ENCODE results near the gene AGBL1. TPM values are rescaled to one million over a fixed set of nuclear protein-coding genes. Genes with fewer than 3 reads are reported as not detected.
"Not testable (repeated sequence)": the region's sequence is repeated elsewhere in the genome, so short reads cannot be mapped to it uniquely, and the experiment has no call there.

The AGBL1 gene
- total RNA-seq, 1 experiment from 2014 or later: not detected

DNA sequence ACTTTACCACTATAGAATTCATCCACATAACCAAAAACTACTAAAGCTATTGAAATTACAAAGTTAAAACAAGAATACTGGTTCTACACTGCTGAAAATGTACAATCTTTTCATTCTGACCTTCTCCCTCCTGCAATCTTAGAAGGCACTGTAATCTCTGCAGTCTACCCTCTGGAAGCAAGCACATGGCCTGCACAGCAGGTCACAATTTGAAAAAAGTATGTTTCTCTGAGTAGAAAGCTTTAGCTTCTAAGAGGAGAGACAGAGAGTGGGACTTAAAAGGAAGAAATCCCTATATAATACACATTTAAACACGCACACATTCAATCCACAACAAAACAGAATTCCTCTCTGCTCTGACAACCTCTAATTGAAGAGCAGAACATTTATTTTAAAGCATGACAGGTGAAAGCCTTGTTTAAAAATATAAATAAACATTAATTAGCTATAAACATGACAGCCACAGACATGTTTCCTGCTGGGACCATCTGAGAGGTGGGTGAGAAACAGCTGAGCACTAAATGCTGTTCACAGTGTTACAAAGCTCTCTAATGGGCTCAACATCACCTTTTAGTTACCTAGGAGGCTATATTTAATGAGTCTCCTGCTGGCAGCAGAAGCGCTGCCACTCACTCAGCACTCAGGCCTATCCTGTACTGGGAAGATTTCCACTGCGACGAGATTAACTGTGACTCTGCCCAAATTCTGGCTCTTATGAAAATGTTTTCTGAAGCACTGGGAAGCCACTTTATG lies 447.4 kb downstream of the AGBL1 start:
- Mint-ChIP-seq H3K4me3 (ENCODE audit: unreplicated experiment) (no peak overlapping the region), H3K27ac (ENCODE audit: unreplicated experiment) (no peak overlapping the region), H3K27me3 (ENCODE audit: insufficient read depth, unreplicated experiment) (no peaks in the 10 kb centered on the region), H3K4me1 (ENCODE audit: low read depth, unreplicated experiment) (no peaks in the 10 kb centered on the region), H3K9me3 (ENCODE audit: unreplicated experiment) (no peaks in the 10 kb centered on the region), H3K36me3 (ENCODE audit: insufficient read depth, unreplicated experiment) (no peaks in the 10 kb centered on the region)
- no peaks in the 10 kb centered on the region for H3K36me3 ChIP-seq (ENCODE audit: control insufficient read depth, insufficient read depth, low read length)
- TF ChIP-seq, protein P1, sequence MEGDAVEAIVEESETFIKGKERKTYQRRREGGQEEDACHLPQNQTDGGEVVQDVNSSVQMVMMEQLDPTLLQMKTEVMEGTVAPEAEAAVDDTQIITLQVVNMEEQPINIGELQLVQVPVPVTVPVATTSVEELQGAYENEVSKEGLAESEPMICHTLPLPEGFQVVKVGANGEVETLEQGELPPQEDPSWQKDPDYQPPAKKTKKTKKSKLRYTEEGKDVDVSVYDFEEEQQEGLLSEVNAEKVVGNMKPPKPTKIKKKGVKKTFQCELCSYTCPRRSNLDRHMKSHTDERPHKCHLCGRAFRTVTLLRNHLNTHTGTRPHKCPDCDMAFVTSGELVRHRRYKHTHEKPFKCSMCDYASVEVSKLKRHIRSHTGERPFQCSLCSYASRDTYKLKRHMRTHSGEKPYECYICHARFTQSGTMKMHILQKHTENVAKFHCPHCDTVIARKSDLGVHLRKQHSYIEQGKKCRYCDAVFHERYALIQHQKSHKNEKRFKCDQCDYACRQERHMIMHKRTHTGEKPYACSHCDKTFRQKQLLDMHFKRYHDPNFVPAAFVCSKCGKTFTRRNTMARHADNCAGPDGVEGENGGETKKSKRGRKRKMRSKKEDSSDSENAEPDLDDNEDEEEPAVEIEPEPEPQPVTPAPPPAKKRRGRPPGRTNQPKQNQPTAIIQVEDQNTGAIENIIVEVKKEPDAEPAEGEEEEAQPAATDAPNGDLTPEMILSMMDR (IDR thresholded peaks at IDR 0.05; ENCODE audit: insufficient read depth in 1 of 2, low read depth in 1 of 2, low read length in 1 of 2, severe bottlenecking in 1 of 2, unreplicated experiment in 1 of 2): no peak
- H3K4me1 ChIP-seq: no peaks in the 10 kb centered on the region
- DNase-seq: no peak
- no peak overlapping the region for H3K4me3 ChIP-seq (ENCODE audit: low read depth, low read length)
- no TSS peak for BruUV-seq (replicated peaks)
- intact Hi-C loops (cut with micrococcal nuclease; ENCODE audit: unreplicated experiment): no loop called here
- no peaks in the 10 kb centered on the region for H3K27me3 ChIP-seq (replicated peaks; ENCODE audit: control insufficient read depth, insufficient read depth, low read length)
- H3K9me3 ChIP-seq: no peaks in the 10 kb centered on the region
- ChIA-PET POLR2A (no interaction called here), CTCF (no interaction called here)

DNA sequence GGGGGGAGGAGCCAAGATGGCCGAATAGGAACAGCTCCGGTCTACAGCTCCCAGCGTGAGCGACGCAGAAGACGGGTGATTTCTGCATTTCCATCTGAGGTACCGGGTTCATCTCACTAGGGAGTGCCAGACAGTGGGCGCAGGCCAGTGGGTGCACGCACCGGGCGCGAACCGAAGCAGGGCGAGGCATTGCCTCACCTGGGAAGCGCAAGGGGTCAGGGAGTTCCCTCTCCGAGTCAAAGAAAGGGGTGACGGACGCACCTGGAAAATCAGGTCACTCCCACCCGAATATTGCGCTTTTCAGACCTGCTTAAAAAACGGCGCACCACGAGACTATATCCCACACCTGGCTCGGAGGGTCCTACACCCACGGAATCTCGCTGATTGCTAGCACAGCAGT lies 448.4 kb downstream of the AGBL1 start:
- H3K9me3 Mint-ChIP-seq (ENCODE audit: unreplicated experiment); POLR2A ChIA-PET: not testable (repeated sequence)

DNA sequence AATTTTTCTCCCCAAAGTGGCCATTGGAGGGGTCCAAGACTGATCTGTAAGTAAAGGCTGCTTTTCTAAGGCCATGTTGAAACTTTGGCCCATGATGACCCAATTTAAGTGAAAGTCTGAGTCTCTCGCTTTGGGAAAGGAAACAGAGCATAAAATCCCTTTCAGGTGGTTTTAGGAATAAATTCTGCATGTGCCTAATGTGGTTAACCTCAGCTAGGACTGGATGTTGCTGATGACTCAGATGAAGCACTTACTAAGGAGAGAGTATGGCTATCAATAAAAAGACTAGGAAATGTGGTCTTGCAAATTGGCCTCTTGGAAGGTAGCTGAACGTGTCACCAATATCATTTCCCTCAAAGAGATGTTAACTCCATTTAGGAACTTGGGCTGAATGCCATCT lies 458.5 kb downstream of the AGBL1 start:
- Mint-ChIP-seq H3K27ac (ENCODE audit: unreplicated experiment) (no peak overlapping the region), H3K36me3 (ENCODE audit: insufficient read depth, unreplicated experiment) (no peaks in the 10 kb centered on the region), H3K27me3 (ENCODE audit: insufficient read depth, unreplicated experiment) (no peaks in the 10 kb centered on the region), H3K9me3 (ENCODE audit: unreplicated experiment) (no peaks in the 10 kb centered on the region), H3K4me1 (ENCODE audit: low read depth, unreplicated experiment) (no peaks in the 10 kb centered on the region), H3K4me3 (ENCODE audit: unreplicated experiment) (no peak overlapping the region)
- no peaks in the 10 kb centered on the region for H3K9me3 ChIP-seq
- H3K4me3 ChIP-seq (ENCODE audit: low read depth, low read length): no peak overlapping the region
- BruUV-seq (replicated peaks): no TSS peak
- H3K4me1 ChIP-seq: no peaks in the 10 kb centered on the region
- intact Hi-C loops (cut with micrococcal nuclease; ENCODE audit: unreplicated experiment): no loop called here
- H3K27me3 ChIP-seq (replicated peaks; ENCODE audit: control insufficient read depth, insufficient read depth, low read length): no peaks in the 10 kb centered on the region
- TF ChIP-seq, protein P1 (IDR thresholded peaks at IDR 0.05; ENCODE audit: insufficient read depth in 1 of 2, low read depth in 1 of 2, low read length in 1 of 2, severe bottlenecking in 1 of 2, unreplicated experiment in 1 of 2): no peak
- no peaks in the 10 kb centered on the region for H3K36me3 ChIP-seq (ENCODE audit: control insufficient read depth, insufficient read depth, low read length)
- no peak for DNase-seq
- POLR2A ChIA-PET: no interaction called here
- CTCF ChIA-PET: no interaction called here

More for the DNA sequence above, 448.4 kb downstream of the AGBL1 start:
- H3K4me3 Mint-ChIP-seq (ENCODE audit: unreplicated experiment); BruUV-seq (replicated peaks); CTCF ChIA-PET; H3K27me3 Mint-ChIP-seq (ENCODE audit: insufficient read depth, unreplicated experiment); intact Hi-C loops (cut with micrococcal nuclease; ENCODE audit: unreplicated experiment); H3K9me3 ChIP-seq; H3K36me3 Mint-ChIP-seq (ENCODE audit: insufficient read depth, unreplicated experiment); H3K27ac Mint-ChIP-seq (ENCODE audit: unreplicated experiment); H3K4me1 Mint-ChIP-seq (ENCODE audit: low read depth, unreplicated experiment); H3K4me1 ChIP-seq; H3K4me3 ChIP-seq (ENCODE audit: low read depth, low read length); H3K27me3 ChIP-seq (replicated peaks; ENCODE audit: control insufficient read depth, insufficient read depth, low read length); DNase-seq; H3K36me3 ChIP-seq (ENCODE audit: control insufficient read depth, insufficient read depth, low read length): not testable (repeated sequence)
